ENCODE data around the gene ARHGEF12. TPM values are rescaled to one million over a fixed set of nuclear protein-coding genes. Genes with fewer than 3 reads are reported as not detected.

The ARHGEF12 gene
- total and polyA plus RNA-seq, 10 of the 15 experiments (the other 5 are each of a cell fraction or from before 2014, with no cell fraction given), result 2.7 to 40.8 (median 20.9) TPM

DNA sequence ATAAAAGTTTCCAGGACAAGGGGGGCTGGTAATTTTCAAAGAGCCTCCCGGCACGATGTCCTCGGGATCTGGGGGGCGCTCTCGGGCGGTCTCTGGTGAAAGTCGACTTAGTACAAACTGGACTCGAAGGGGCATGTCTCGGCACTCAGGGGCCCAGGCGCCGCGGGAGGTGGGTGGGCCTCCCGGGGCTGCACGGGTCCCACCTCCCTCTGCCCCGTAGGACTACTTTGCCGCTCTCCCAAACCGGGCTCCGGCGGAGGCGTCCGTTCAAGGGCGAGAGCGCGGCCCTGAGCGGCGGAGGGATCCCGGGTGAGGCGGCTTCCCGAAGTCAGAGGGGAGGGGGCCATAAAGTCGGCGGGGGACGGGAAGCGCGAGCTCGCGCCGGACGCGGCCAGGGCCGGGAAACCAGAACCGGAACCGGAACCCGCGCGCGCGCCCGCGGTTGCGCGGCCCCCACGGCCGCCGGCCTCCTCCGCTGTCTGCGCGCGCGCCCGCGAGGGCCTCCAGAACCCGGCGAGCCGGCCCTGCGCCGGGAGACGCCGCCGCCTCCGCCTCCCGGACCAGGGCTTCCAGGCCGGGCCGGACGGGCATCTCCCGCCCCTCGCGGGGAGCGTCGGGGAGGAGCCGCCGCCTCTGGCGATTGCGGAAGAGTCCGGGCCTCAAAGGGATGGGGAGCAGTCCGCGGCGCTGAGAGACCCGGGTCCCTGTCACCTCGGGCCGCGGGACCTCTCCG is at the start of gene ARHGEF12 (continued):
- peak; percentile 92 for TF ChIP-seq NBN (IDR thresholded peaks at IDR 0.05)
- TF ChIP-seq RELA (IDR thresholded peaks at IDR 0.05; ENCODE audit: borderline replicate concordance, partially characterized antibody), result peak; percentile 48
- TF ChIP-seq NR2C2 (IDR thresholded peaks at IDR 0.05; ENCODE audit: borderline replicate concordance, control insufficient read depth, insufficient read length, low read depth), result no peak
- peak; percentile 8; the same call in 1 of the 2 replicates for TF ChIP-seq ZSCAN29 (IDR thresholded peaks at IDR 0.05)
- peak; percentile 7 to 62; a peak in 2 of 4 replicates for TF ChIP-seq BHLHE40 (IDR thresholded peaks at IDR 0.05; ENCODE audit: borderline replicate concordance in 1 of 2, low read depth in 2 of 2, low read length in 1 of 2)
- peak; percentile 48; the same call in 1 of the 2 replicates for TF ChIP-seq MEF2A (IDR thresholded peaks at IDR 0.05; ENCODE audit: insufficient read depth, low read depth, low read length)
- peak in 1 of 2 experiments; percentile 90; a peak in 2 of 4 replicates for TF ChIP-seq ETV6 (conservative IDR thresholded peaks at IDR 0.05 in 1 of 2, IDR thresholded peaks at IDR 0.05 in 1 of 2; ENCODE audit: borderline replicate concordance in 1 of 2, low read depth in 1 of 2)
- TF ChIP-seq CREB1 (IDR thresholded peaks at IDR 0.05; ENCODE audit: low read depth), result peak; percentile 82
- TF ChIP-seq MYB (IDR thresholded peaks at IDR 0.05; ENCODE audit: borderline replicate concordance, low read depth, low read length), result no peak
- TF ChIP-seq SRF (IDR thresholded peaks at IDR 0.05; ENCODE audit: low read depth in 2 of 2, low read length in 2 of 2), result no peak
- no peak for TF ChIP-seq TCF12 (IDR thresholded peaks at IDR 0.05; ENCODE audit: low read depth, low read length)
- 0 out of 2 replicates have a peak, but pooled peaks have one; percentile 62 for TF ChIP-seq TBL1XR1 (IDR thresholded peaks at IDR 0.05; ENCODE audit: low read depth, low read length)
- TF ChIP-seq ZBED1 (IDR thresholded peaks at IDR 0.05; ENCODE audit: borderline replicate concordance), result no peak; the same call in 1 of the 2 replicates
- TF ChIP-seq SIN3A (IDR thresholded peaks at IDR 0.05; ENCODE audit: low read depth, low read length), result peak; percentile 37
- TF ChIP-seq KLF5 (IDR thresholded peaks at IDR 0.05; ENCODE audit: partially characterized antibody), result peak; percentile 78
- TF ChIP-seq FOXK2 (IDR thresholded peaks at IDR 0.05), result no peak
- TF ChIP-seq, protein P1, sequence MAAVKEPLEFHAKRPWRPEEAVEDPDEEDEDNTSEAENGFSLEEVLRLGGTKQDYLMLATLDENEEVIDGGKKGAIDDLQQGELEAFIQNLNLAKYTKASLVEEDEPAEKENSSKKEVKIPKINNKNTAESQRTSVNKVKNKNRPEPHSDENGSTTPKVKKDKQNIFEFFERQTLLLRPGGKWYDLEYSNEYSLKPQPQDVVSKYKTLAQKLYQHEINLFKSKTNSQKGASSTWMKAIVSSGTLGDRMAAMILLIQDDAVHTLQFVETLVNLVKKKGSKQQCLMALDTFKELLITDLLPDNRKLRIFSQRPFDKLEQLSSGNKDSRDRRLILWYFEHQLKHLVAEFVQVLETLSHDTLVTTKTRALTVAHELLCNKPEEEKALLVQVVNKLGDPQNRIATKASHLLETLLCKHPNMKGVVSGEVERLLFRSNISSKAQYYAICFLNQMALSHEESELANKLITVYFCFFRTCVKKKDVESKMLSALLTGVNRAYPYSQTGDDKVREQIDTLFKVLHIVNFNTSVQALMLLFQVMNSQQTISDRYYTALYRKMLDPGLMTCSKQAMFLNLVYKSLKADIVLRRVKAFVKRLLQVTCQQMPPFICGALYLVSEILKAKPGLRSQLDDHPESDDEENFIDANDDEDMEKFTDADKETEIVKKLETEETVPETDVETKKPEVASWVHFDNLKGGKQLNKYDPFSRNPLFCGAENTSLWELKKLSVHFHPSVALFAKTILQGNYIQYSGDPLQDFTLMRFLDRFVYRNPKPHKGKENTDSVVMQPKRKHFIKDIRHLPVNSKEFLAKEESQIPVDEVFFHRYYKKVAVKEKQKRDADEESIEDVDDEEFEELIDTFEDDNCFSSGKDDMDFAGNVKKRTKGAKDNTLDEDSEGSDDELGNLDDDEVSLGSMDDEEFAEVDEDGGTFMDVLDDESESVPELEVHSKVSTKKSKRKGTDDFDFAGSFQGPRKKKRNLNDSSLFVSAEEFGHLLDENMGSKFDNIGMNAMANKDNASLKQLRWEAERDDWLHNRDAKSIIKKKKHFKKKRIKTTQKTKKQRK (IDR thresholded peaks at IDR 0.05; ENCODE audit: low read depth, low read length), result no peak
- no peak for TF ChIP-seq SPI1 (IDR thresholded peaks at IDR 0.05; ENCODE audit: borderline replicate concordance, insufficient read depth, low read depth, low read length)
- TF ChIP-seq NFIC (IDR thresholded peaks at IDR 0.05; ENCODE audit: low read depth, low read length), result peak; percentile 44; the same call in 1 of the 2 replicates
- TF ChIP-seq, protein P2, sequence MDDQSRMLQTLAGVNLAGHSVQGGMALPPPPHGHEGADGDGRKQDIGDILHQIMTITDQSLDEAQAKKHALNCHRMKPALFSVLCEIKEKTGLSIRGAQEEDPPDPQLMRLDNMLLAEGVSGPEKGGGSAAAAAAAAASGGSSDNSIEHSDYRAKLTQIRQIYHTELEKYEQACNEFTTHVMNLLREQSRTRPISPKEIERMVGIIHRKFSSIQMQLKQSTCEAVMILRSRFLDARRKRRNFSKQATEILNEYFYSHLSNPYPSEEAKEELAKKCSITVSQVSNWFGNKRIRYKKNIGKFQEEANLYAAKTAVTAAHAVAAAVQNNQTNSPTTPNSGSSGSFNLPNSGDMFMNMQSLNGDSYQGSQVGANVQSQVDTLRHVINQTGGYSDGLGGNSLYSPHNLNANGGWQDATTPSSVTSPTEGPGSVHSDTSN (IDR thresholded peaks at IDR 0.05; ENCODE audit: insufficient replicate concordance, low read depth, low read length), result peak; percentile 82
- no peak for TF ChIP-seq EZH2 (IDR thresholded peaks at IDR 0.05; ENCODE audit: borderline replicate concordance, control insufficient read depth, low read depth, low read length)
- TF ChIP-seq, protein P3, sequence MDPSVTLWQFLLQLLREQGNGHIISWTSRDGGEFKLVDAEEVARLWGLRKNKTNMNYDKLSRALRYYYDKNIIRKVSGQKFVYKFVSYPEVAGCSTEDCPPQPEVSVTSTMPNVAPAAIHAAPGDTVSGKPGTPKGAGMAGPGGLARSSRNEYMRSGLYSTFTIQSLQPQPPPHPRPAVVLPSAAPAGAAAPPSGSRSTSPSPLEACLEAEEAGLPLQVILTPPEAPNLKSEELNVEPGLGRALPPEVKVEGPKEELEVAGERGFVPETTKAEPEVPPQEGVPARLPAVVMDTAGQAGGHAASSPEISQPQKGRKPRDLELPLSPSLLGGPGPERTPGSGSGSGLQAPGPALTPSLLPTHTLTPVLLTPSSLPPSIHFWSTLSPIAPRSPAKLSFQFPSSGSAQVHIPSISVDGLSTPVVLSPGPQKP (IDR thresholded peaks at IDR 0.05; ENCODE audit: low read depth, low read length), result peak; percentile 79
- 0 out of 2 replicates have a peak, but pooled peaks have one; percentile 66 for TF ChIP-seq NR2F1 (conservative IDR thresholded peaks at IDR 0.05)
- no peak for TF ChIP-seq HDGF (IDR thresholded peaks at IDR 0.05)
- TF ChIP-seq SMAD5 (IDR thresholded peaks at IDR 0.05; ENCODE audit: low read depth), result 0 out of 2 replicates have a peak, but pooled peaks have one; percentile 17
- TF ChIP-seq IKZF1 (conservative IDR thresholded peaks at IDR 0.05), result peak; percentile 99
